K562 (cell line): ENCODE measurements around the gene PODXL. TPM values are rescaled to one million over a fixed set of nuclear protein-coding genes. Genes with fewer than 3 reads are reported as not detected.
A peak's percentile ranks its signal among the peaks of the same experiment; 100 is the strongest.

Experiments
- CBX3 ChIP-seq, 2 experiments: IDR thresholded peaks; 1 replicate in 1 of 2; 2 replicates in 1 of 2; pipeline ENCODE4 v1.6.1; 2012; ENCODE audit warnings: inconsistent platforms in 2 of 2, low read length in 2 of 2, borderline replicate concordance in 1 of 2, control low read depth in 1 of 2
- ELF1 ChIP-seq: fragments of 200-800 bp; sonication (Bioruptor generic); IDR thresholded peaks from 2 replicates; pipeline ENCODE4 v1.6.1; 2016; ENCODE audit warnings: missing genetic modification characterization, missing compliant biosample characterization
- GABPB1 ChIP-seq: sonication (generic); formaldehyde crosslinking; IDR thresholded peaks from 2 replicates; pipeline ENCODE4 v1.8.0; 2022; ENCODE audit warnings: mild to moderate bottlenecking, missing genetic modification reagents
- MCM7 ChIP-seq, 2 experiments: fragments of 450-650 bp; IDR thresholded peaks; 2 replicates each; pipeline ENCODE4 v1.6.1; 2016 to 2018
- POLR2A ChIP-seq: fragments of 450-650 bp; conservative IDR thresholded peaks from 2 replicates; pipeline ENCODE4 v1.6.1; 2016
- RBM25 ChIP-seq: fragments of 200-400 bp; formaldehyde crosslinking; IDR thresholded peaks from 2 replicates; pipeline ENCODE4 v1.6.1; 2018; ENCODE audit warnings: low read length, low read depth, moderate library complexity; ENCODE audit not compliant: severe bottlenecking
- SAFB ChIP-seq: fragments of 200-400 bp; formaldehyde crosslinking; IDR thresholded peaks from 2 replicates; pipeline ENCODE4 v1.6.1; 2017; ENCODE audit warnings: low read depth, low read length, borderline replicate concordance
- SMAD4 ChIP-seq: fragments of 250-450 bp; sonication (Bioruptor Pico); conservative IDR thresholded peaks from 2 replicates; pipeline ENCODE4 v1.8.0; 2021; ENCODE audit warnings: inconsistent platforms, mild to moderate bottlenecking, moderate library complexity
- STAG1 ChIP-seq: sonication (generic); formaldehyde crosslinking; IDR thresholded peaks from 2 replicates; pipeline ENCODE4 v1.5.0; 2020; ENCODE audit warnings: missing genetic modification reagents, borderline replicate concordance
- TARDBP ChIP-seq: fragments of 450-650 bp; IDR thresholded peaks from 2 replicates; pipeline ENCODE4 v1.6.1; 2016
- ZNF384 ChIP-seq: IDR thresholded peaks from 2 replicates; pipeline ENCODE4 v1.6.1; 2012; ENCODE audit warnings: low read depth, low read length, improper control_type of control experiment
- polyA plus RNA-seq, 8 experiments: library from polyadenylated mRNA; depleted of rRNA in 4 of 8; stranded (reverse) in 5 of 8; unstranded in 3 of 8; fragments of >200 nt; fragmentation: Nextera tagmentation in 2 of 8; fragmentation: Illumina TruSeq in 1 of 8; extraction: Ambion mirVana in 2 of 8; extraction: Trizol in 1 of 8; gene quantifications; 2 replicates each; pipeline versions ENCODE4 v1.2.1 to v1.2.3, GENCODE V29; 2011 to 2014; ENCODE audit warnings: inconsistent platforms in 1 of 8, missing spikeins in 1 of 8
- total RNA-seq, 7 experiments: library from RNA; depleted of rRNA in 6 of 7; stranded (reverse); fragments of >200 nt in 6 of 7; fragmentation: Illumina TruSeq in 2 of 7; extraction: Trizol in 2 of 7; gene quantifications; 2 replicates each; pipeline versions ENCODE4 v1.2.1 to v1.2.3, GENCODE V29; 2011 to 2021; ENCODE audit warnings: low replicate concordance in 1 of 7
- TF ChIP-seq, protein P1 (sequence below): fragments of 200-600 bp; sonication (generic); IDR thresholded peaks from one replicate; pipeline ENCODE4 v1.6.1; 2012; ENCODE audit warnings: mild to moderate bottlenecking, low read depth, low read length, inconsistent platforms
- TF ChIP-seq, protein P2 (sequence below): fragments of 450-650 bp; formaldehyde crosslinking; IDR thresholded peaks from 2 replicates; pipeline ENCODE4 v1.4.0; 2020; ENCODE audit warnings: mild to moderate bottlenecking
- TF ChIP-seq, protein P3 (sequence below): sonication (generic); formaldehyde crosslinking; IDR thresholded peaks from 2 replicates; pipeline ENCODE4 v1.8.1; 2023; ENCODE audit warnings: mild to moderate bottlenecking, missing genetic modification reagents
- TF ChIP-seq, protein P4 (sequence below): sonication (generic); formaldehyde crosslinking; IDR thresholded peaks from 2 replicates; pipeline ENCODE4 v1.5.0; 2020; ENCODE audit warnings: missing genetic modification reagents

PODXL gene
- total and polyA plus RNA-seq, 9 of the 15 experiments (the other 6 are each of a cell fraction or from before 2014, with no cell fraction given): 0.01 to 0.73 (median 0.07) TPM

DNA sequence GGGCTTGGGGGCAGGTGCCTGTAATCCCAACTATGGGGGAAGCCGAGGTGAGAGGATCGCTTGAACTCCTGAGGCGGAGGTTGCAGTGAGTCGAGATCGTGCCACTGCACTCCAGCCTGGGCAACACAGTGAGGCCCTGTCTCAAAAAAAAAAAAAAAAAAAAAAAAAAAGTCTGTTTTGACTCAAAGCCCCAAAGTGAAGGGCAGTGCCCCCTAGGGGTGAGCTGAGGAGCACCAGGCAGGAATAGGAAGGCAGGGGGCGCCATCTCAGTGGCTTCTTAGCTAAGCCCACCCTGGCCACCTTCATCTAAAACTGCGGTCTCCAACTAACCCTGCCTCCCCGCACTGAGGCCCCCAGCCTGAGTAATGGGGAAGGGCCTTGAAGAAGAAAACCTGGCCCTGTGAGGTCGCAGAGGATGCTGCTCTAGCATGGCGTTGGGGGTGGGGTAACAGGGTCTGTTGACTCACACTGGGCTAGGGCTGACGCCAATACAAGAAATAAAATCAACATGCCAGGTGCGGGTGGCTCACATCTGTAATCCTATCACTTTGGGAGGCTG, 9.8 kb downstream of the PODXL start (continued):
- TF ChIP-seq, protein P1, sequence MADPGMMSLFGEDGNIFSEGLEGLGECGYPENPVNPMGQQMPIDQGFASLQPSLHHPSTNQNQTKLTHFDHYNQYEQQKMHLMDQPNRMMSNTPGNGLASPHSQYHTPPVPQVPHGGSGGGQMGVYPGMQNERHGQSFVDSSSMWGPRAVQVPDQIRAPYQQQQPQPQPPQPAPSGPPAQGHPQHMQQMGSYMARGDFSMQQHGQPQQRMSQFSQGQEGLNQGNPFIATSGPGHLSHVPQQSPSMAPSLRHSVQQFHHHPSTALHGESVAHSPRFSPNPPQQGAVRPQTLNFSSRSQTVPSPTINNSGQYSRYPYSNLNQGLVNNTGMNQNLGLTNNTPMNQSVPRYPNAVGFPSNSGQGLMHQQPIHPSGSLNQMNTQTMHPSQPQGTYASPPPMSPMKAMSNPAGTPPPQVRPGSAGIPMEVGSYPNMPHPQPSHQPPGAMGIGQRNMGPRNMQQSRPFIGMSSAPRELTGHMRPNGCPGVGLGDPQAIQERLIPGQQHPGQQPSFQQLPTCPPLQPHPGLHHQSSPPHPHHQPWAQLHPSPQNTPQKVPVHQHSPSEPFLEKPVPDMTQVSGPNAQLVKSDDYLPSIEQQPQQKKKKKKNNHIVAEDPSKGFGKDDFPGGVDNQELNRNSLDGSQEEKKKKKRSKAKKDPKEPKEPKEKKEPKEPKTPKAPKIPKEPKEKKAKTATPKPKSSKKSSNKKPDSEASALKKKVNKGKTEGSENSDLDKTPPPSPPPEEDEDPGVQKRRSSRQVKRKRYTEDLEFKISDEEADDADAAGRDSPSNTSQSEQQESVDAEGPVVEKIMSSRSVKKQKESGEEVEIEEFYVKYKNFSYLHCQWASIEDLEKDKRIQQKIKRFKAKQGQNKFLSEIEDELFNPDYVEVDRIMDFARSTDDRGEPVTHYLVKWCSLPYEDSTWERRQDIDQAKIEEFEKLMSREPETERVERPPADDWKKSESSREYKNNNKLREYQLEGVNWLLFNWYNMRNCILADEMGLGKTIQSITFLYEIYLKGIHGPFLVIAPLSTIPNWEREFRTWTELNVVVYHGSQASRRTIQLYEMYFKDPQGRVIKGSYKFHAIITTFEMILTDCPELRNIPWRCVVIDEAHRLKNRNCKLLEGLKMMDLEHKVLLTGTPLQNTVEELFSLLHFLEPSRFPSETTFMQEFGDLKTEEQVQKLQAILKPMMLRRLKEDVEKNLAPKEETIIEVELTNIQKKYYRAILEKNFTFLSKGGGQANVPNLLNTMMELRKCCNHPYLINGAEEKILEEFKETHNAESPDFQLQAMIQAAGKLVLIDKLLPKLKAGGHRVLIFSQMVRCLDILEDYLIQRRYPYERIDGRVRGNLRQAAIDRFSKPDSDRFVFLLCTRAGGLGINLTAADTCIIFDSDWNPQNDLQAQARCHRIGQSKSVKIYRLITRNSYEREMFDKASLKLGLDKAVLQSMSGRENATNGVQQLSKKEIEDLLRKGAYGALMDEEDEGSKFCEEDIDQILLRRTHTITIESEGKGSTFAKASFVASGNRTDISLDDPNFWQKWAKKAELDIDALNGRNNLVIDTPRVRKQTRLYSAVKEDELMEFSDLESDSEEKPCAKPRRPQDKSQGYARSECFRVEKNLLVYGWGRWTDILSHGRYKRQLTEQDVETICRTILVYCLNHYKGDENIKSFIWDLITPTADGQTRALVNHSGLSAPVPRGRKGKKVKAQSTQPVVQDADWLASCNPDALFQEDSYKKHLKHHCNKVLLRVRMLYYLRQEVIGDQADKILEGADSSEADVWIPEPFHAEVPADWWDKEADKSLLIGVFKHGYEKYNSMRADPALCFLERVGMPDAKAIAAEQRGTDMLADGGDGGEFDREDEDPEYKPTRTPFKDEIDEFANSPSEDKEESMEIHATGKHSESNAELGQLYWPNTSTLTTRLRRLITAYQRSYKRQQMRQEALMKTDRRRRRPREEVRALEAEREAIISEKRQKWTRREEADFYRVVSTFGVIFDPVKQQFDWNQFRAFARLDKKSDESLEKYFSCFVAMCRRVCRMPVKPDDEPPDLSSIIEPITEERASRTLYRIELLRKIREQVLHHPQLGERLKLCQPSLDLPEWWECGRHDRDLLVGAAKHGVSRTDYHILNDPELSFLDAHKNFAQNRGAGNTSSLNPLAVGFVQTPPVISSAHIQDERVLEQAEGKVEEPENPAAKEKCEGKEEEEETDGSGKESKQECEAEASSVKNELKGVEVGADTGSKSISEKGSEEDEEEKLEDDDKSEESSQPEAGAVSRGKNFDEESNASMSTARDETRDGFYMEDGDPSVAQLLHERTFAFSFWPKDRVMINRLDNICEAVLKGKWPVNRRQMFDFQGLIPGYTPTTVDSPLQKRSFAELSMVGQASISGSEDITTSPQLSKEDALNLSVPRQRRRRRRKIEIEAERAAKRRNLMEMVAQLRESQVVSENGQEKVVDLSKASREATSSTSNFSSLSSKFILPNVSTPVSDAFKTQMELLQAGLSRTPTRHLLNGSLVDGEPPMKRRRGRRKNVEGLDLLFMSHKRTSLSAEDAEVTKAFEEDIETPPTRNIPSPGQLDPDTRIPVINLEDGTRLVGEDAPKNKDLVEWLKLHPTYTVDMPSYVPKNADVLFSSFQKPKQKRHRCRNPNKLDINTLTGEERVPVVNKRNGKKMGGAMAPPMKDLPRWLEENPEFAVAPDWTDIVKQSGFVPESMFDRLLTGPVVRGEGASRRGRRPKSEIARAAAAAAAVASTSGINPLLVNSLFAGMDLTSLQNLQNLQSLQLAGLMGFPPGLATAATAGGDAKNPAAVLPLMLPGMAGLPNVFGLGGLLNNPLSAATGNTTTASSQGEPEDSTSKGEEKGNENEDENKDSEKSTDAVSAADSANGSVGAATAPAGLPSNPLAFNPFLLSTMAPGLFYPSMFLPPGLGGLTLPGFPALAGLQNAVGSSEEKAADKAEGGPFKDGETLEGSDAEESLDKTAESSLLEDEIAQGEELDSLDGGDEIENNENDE: no peak
- peak; percentile 23 for TF ChIP-seq STAG1 (CRISPR knock-in tag)
- no peak for TF ChIP-seq ELF1 (tag)
- TF ChIP-seq GABPB1: no peak; the same call in 1 of the 2 replicates
- TF ChIP-seq, protein P2, sequence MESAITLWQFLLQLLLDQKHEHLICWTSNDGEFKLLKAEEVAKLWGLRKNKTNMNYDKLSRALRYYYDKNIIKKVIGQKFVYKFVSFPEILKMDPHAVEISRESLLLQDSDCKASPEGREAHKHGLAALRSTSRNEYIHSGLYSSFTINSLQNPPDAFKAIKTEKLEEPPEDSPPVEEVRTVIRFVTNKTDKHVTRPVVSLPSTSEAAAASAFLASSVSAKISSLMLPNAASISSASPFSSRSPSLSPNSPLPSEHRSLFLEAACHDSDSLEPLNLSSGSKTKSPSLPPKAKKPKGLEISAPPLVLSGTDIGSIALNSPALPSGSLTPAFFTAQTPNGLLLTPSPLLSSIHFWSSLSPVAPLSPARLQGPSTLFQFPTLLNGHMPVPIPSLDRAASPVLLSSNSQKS (CRISPR knock-in tag): no peak
- TF ChIP-seq TARDBP: no peak
- no peak for TF ChIP-seq SMAD4 (CRISPR knock-in tag)
- TF ChIP-seq MCM7 (IDR thresholded peaks at IDR 0.05): no peak
- TF ChIP-seq POLR2A: no peak
- TF ChIP-seq, protein P3, sequence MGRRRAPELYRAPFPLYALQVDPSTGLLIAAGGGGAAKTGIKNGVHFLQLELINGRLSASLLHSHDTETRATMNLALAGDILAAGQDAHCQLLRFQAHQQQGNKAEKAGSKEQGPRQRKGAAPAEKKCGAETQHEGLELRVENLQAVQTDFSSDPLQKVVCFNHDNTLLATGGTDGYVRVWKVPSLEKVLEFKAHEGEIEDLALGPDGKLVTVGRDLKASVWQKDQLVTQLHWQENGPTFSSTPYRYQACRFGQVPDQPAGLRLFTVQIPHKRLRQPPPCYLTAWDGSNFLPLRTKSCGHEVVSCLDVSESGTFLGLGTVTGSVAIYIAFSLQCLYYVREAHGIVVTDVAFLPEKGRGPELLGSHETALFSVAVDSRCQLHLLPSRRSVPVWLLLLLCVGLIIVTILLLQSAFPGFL (CRISPR knock-in tag): no peak
- TF ChIP-seq CBX3 (IDR thresholded peaks at IDR 0.05; ENCODE audit: borderline replicate concordance in 1 of 2, low read length in 2 of 2): peak in 1 of 2 experiments; percentile 74; a peak in 2 of 3 replicates
- TF ChIP-seq, protein P4, sequence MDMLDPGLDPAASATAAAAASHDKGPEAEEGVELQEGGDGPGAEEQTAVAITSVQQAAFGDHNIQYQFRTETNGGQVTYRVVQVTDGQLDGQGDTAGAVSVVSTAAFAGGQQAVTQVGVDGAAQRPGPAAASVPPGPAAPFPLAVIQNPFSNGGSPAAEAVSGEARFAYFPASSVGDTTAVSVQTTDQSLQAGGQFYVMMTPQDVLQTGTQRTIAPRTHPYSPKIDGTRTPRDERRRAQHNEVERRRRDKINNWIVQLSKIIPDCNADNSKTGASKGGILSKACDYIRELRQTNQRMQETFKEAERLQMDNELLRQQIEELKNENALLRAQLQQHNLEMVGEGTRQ (CRISPR knock-in tag): no peak
- TF ChIP-seq ZNF384: peak; percentile 99
- TF ChIP-seq SAFB: no peak
- no peak for TF ChIP-seq RBM25
